Measurements from ENCODE around the gene B4GALNT4.
"Not testable (repeated sequence)": the region's sequence is repeated elsewhere in the genome, so short reads cannot be mapped to it uniquely, and the experiment has no call there.

B4GALNT4 gene

GRCh38 chr11:394034-394857 is 24.9 kb downstream of the B4GALNT4 start, which contains the start of gene PKP3:
PKP3 (plus strand) TSS chr11:394209; CDS start chr11:394293, 84 bp downstream.
- DNase-seq, result no peak

GRCh38 chr11:394858-395655 is 25.8 kb downstream of the B4GALNT4 start:
- DNase-seq, result no peak

GRCh38 chr11:395866-396265 is 26.6 kb downstream of the B4GALNT4 start:
- no peak for DNase-seq

GRCh38 chr11:396511-396947 is 27.2 kb downstream of the B4GALNT4 start:
- DNase-seq, result no peak

- peak; percentile 43 for DNase-seq
These were observed 27.7 kb downstream of the B4GALNT4 start for GRCh38 chr11:396948-397548.

GRCh38 chr11:398826-399225 is 29.5 kb downstream of the B4GALNT4 start:
- DNase-seq, result no peak

- no peak for DNase-seq
These were observed 30.5 kb downstream of the B4GALNT4 start for GRCh38 chr11:399731-400211.

- DNase-seq, result no peak
These were observed 31.0 kb downstream of the B4GALNT4 start for GRCh38 chr11:400241-400689.

- not testable (repeated sequence) for DNase-seq
These were observed 31.9 kb downstream of the B4GALNT4 start for GRCh38 chr11:401196-401595.

- no peak for DNase-seq
These were observed 33.9 kb downstream of the B4GALNT4 start for GRCh38 chr11:403021-403760.

GRCh38 chr11:403761-404431 is 34.6 kb downstream of the B4GALNT4 start:
- no peak for DNase-seq

- DNase-seq, result no peak
These were observed 35.4 kb downstream of the B4GALNT4 start for GRCh38 chr11:404551-405264.

GRCh38 chr11:405323-405953 is 36.1 kb downstream of the B4GALNT4 start:
- DNase-seq, result no peak

- DNase-seq, result no peak
These were observed 36.9 kb downstream of the B4GALNT4 start for GRCh38 chr11:405954-406795.

GRCh38 chr11:406796-407650 is 37.7 kb downstream of the B4GALNT4 start:
- DNase-seq, result peak; percentile 88

GRCh38 chr11:407651-408123 is 38.4 kb downstream of the B4GALNT4 start:
- no peak for DNase-seq

GRCh38 chr11:408154-409007 is 39.1 kb downstream of the B4GALNT4 start:
- no peak for DNase-seq

Data from stimulated activated CD4-positive, alpha-beta T cell treated with anti-CD3 and anti-CD28 coated beads, Interleukin-4, amount 100 ng/mL, for 24 hours (primary cell).